ENCODE data around the gene RRP9.
"Not testable (repeated sequence)": the region's sequence is repeated elsewhere in the genome, so short reads cannot be mapped to it uniquely, and the experiment has no call there.

The RRP9 gene

GRCh38 chr3:51929420-51930003 is 12.2 kb downstream of the RRP9 start:
- Mint-ChIP-seq H3K4me3 (no peak overlapping the region), H3K9me3 (no peaks in the 10 kb centered on the region), H3K27ac (no peak overlapping the region), H3K27me3 (no peaks in the 10 kb centered on the region), H3K4me1 (no peaks in the 10 kb centered on the region), H3K36me3 (ENCODE audit: low read depth) (peaks cover 25% of the 10 kb centered on the region)
- DNase-seq, result no peak
- ATAC-seq, result no peak

- peaks cover 22% of the 10 kb centered on the region for H3K36me3 Mint-ChIP-seq (ENCODE audit: low read depth)
- H3K27ac Mint-ChIP-seq, DNase-seq, H3K4me3 Mint-ChIP-seq, H3K9me3 Mint-ChIP-seq, ATAC-seq, H3K4me1 Mint-ChIP-seq, H3K27me3 Mint-ChIP-seq: not testable (repeated sequence)
These were observed 12.7 kb downstream of the RRP9 start for GRCh38 chr3:51928981-51929380.

GRCh38 chr3:51928438-51928837 is 13.3 kb downstream of the RRP9 start:
- DNase-seq (no peak), ATAC-seq (no peak)
- Mint-ChIP-seq H3K27ac (no peak overlapping the region), H3K36me3 (ENCODE audit: low read depth) (peaks cover 18% of the 10 kb centered on the region), H3K4me1 (no peaks in the 10 kb centered on the region), H3K4me3 (no peak overlapping the region), H3K27me3 (no peaks in the 10 kb centered on the region), H3K9me3 (no peaks in the 10 kb centered on the region)

- no peak for ATAC-seq
- no peak overlapping the region for H3K27ac Mint-ChIP-seq
- no peak overlapping the region for H3K4me3 Mint-ChIP-seq
These were observed 14.4 kb downstream of the RRP9 start for GRCh38 chr3:51927061-51927977.

GRCh38 chr3:51921081-51921578 is 20.6 kb downstream of the RRP9 start:
- Mint-ChIP-seq H3K27me3 (peaks cover 8% of the 10 kb centered on the region), H3K9me3 (no peaks in the 10 kb centered on the region), H3K4me3 (no peak overlapping the region), H3K4me1 (no peaks in the 10 kb centered on the region), H3K36me3 (ENCODE audit: low read depth) (no peaks in the 10 kb centered on the region), H3K27ac (no peak overlapping the region)
- no peak for ATAC-seq
- DNase-seq, result no peak

More at GRCh38 chr3:51927061-51927977, 14.4 kb downstream of the RRP9 start:
- no peak for DNase-seq
- H3K4me1 Mint-ChIP-seq, result no peaks in the 10 kb centered on the region
- H3K27me3 Mint-ChIP-seq, result peaks cover 1% of the 10 kb centered on the region
- peaks cover 14% of the 10 kb centered on the region for H3K36me3 Mint-ChIP-seq (ENCODE audit: low read depth)
- no peaks in the 10 kb centered on the region for H3K9me3 Mint-ChIP-seq

- Mint-ChIP-seq H3K9me3 (no peaks in the 10 kb centered on the region), H3K27ac (no peak overlapping the region), H3K27me3 (peaks cover 6% of the 10 kb centered on the region), H3K4me3 (no peak overlapping the region), H3K36me3 (ENCODE audit: low read depth) (no peaks in the 10 kb centered on the region), H3K4me1 (no peaks in the 10 kb centered on the region)
- ATAC-seq, result no peak
- DNase-seq, result no peak
These were observed 25.3 kb downstream of the RRP9 start for GRCh38 chr3:51916418-51916817.

- ATAC-seq (no peak), DNase-seq (no peak)
- H3K4me3 Mint-ChIP-seq, result no peak overlapping the region
- peaks cover 20% of the 10 kb centered on the region for H3K27me3 Mint-ChIP-seq
- peaks cover 14% of the 10 kb centered on the region for H3K9me3 Mint-ChIP-seq
- H3K4me1 Mint-ChIP-seq, result no peaks in the 10 kb centered on the region
- peaks cover 4% of the 10 kb centered on the region for H3K36me3 Mint-ChIP-seq (ENCODE audit: low read depth)
- no peak overlapping the region for H3K27ac Mint-ChIP-seq
These were observed 33.7 kb downstream of the RRP9 start for GRCh38 chr3:51908026-51908425.

- Mint-ChIP-seq H3K27me3 (peaks cover 34% of the 10 kb centered on the region), H3K36me3 (ENCODE audit: low read depth) (peaks cover 4% of the 10 kb centered on the region), H3K4me3 (no peak overlapping the region), H3K27ac (no peak overlapping the region), H3K4me1 (peaks cover 15% of the 10 kb centered on the region), H3K9me3 (peaks cover 12% of the 10 kb centered on the region)
- no peak for ATAC-seq
- DNase-seq, result no peak
These were observed 37.5 kb downstream of the RRP9 start for GRCh38 chr3:51904034-51904823.

GRCh38 chr3:51902361-51902760 is 39.3 kb downstream of the RRP9 start:
- not testable (repeated sequence) for ATAC-seq; H3K4me3 Mint-ChIP-seq; H3K36me3 Mint-ChIP-seq (ENCODE audit: low read depth); H3K9me3 Mint-ChIP-seq
- DNase-seq, result peak; percentile 19
- Mint-ChIP-seq H3K27ac (peak overlapping the region; percentile 67), H3K27me3 (peaks cover 44% of the 10 kb centered on the region), H3K4me1 (peaks cover 15% of the 10 kb centered on the region)

GRCh38 chr3:51900043-51900442 is 41.7 kb downstream of the RRP9 start:
- not testable (repeated sequence) for H3K27ac Mint-ChIP-seq; DNase-seq; H3K4me3 Mint-ChIP-seq; H3K36me3 Mint-ChIP-seq (ENCODE audit: low read depth); H3K9me3 Mint-ChIP-seq; ATAC-seq
- peaks cover 49% of the 10 kb centered on the region for H3K27me3 Mint-ChIP-seq
- H3K4me1 Mint-ChIP-seq, result peaks cover 15% of the 10 kb centered on the region

- H3K4me1 Mint-ChIP-seq, result peaks cover 10% of the 10 kb centered on the region
- H3K9me3 Mint-ChIP-seq, result no peaks in the 10 kb centered on the region
- ATAC-seq, result no peak
- H3K4me3 Mint-ChIP-seq, result no peak overlapping the region
- no peak overlapping the region for H3K27ac Mint-ChIP-seq
- DNase-seq, result no peak
- no peaks in the 10 kb centered on the region for H3K36me3 Mint-ChIP-seq (ENCODE audit: low read depth)
- H3K27me3 Mint-ChIP-seq, result peaks cover 42% of the 10 kb centered on the region
These were observed 44.3 kb downstream of the RRP9 start for GRCh38 chr3:51897391-51897790.

- no peak overlapping the region for H3K4me3 Mint-ChIP-seq
- DNase-seq (no peak), ATAC-seq (no peak)
- no peaks in the 10 kb centered on the region for H3K9me3 Mint-ChIP-seq
- H3K27me3 Mint-ChIP-seq, result peaks cover 39% of the 10 kb centered on the region
- no peaks in the 10 kb centered on the region for H3K36me3 Mint-ChIP-seq (ENCODE audit: low read depth)
- no peak overlapping the region for H3K27ac Mint-ChIP-seq
- peaks cover 9% of the 10 kb centered on the region for H3K4me1 Mint-ChIP-seq
These were observed 44.9 kb downstream of the RRP9 start for GRCh38 chr3:51896607-51897305.

GRCh38 chr3:51894939-51895338 is 46.8 kb downstream of the RRP9 start:
- Mint-ChIP-seq H3K9me3 (no peaks in the 10 kb centered on the region), H3K4me3 (no peak overlapping the region), H3K36me3 (ENCODE audit: low read depth) (no peaks in the 10 kb centered on the region), H3K27me3 (peaks cover 37% of the 10 kb centered on the region), H3K27ac (no peak overlapping the region), H3K4me1 (peaks cover 7% of the 10 kb centered on the region)
- no peak for DNase-seq
- no peak for ATAC-seq

- ATAC-seq (no peak), DNase-seq (no peak)
- Mint-ChIP-seq H3K9me3 (no peaks in the 10 kb centered on the region), H3K27me3 (peaks cover 36% of the 10 kb centered on the region), H3K4me1 (peaks cover 5% of the 10 kb centered on the region), H3K27ac (no peak overlapping the region), H3K4me3 (no peak overlapping the region), H3K36me3 (ENCODE audit: low read depth) (no peaks in the 10 kb centered on the region)
These were observed 47.3 kb downstream of the RRP9 start for GRCh38 chr3:51894391-51894790.
